Endothelial cell of umbilical vein (primary cell): ENCODE data around the gene IER3.

Experiments used
- CTCF ChIP-seq, 2 donors: IDR thresholded peaks; 1 replicate in 1 of 2; 2 replicates in 1 of 2; pipeline ENCODE4 v1.5.1; 2011; ENCODE audit warnings: low read length in 2 of 2, mild to moderate bottlenecking in 2 of 2, moderate library complexity in 2 of 2, control low read depth in 1 of 2, inconsistent platforms in 1 of 2, low read depth in 1 of 2; ENCODE audit not compliant: insufficient read depth in 1 of 2; ENCODE audit errors: extremely low read depth in 1 of 2
- POLR2A ChIP-seq: IDR thresholded peaks from 2 replicates; pipeline ENCODE4 v1.6.1; 2012; ENCODE audit warnings: low read depth, mild to moderate bottlenecking, control low read depth, low read length

GRCh38 chr6:30752157-30752927 is 8.0 kb upstream of the IER3 start:
- TF ChIP-seq CTCF (IDR thresholded peaks at IDR 0.05; ENCODE audit: extremely low read depth in 1 of 2, insufficient read depth in 1 of 2, low read depth in 1 of 2, low read length in 2 of 2) (peak in 1 of 2 donors; percentile 9), POLR2A (peak; percentile 51)
